Loucy (cell line): Measurements from ENCODE around the gene BMAL1.

Experiments used
- EZH2phosphoT487 ChIP-seq: fragments of 200-600 bp; IDR thresholded peaks from 2 replicates; pipeline ENCODE4 v1.6.1; 2018; ENCODE audit warnings: antibody characterized with exemption, mild to moderate bottlenecking, moderate library complexity, borderline replicate concordance
- TF ChIP-seq, protein P1 (sequence below): fragments of 200-600 bp; sonication (generic); conservative IDR thresholded peaks from 2 replicates; pipeline ENCODE4 v1.5.1; 2014; ENCODE audit warnings: mild to moderate bottlenecking, antibody characterized with exemption, low read length

DNA sequence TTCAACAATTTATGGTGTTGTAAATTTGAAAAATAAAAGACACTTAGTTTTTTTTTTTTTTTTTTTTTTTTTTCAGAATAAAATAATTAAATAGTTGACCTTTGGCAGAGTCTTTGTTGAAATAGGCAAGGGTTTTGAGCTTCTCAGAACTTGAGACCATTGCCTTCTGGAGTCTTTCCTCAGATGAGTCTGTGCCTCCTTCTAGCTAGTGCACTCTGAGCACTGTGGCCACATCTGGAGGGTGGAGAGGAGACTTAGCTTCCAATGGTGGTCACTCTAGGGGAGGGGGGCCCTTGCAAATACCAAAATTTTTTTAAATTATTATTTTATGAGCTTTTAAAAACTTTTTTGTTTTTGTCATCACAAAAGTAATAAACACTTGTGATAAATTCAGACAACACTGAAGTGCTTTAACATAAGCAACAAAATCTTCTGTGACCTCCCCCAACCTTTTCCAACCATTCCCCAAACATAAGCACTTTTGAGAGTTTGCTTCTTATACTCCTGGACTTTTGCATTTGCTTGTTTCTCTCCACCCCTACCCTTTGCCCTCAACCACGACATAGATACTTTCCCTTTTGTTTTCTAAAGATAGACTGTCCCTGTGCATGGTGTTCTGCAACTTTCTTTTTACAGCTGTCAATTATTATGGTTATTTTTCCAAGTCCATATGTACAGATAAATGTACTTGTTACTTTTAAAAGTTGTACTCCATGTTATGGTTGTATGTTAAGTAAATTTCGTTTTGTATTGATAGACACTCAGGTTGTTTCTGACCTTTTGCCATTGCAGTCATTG is 41.1 kb downstream of the BMAL1 start:
- TF ChIP-seq, protein P1, sequence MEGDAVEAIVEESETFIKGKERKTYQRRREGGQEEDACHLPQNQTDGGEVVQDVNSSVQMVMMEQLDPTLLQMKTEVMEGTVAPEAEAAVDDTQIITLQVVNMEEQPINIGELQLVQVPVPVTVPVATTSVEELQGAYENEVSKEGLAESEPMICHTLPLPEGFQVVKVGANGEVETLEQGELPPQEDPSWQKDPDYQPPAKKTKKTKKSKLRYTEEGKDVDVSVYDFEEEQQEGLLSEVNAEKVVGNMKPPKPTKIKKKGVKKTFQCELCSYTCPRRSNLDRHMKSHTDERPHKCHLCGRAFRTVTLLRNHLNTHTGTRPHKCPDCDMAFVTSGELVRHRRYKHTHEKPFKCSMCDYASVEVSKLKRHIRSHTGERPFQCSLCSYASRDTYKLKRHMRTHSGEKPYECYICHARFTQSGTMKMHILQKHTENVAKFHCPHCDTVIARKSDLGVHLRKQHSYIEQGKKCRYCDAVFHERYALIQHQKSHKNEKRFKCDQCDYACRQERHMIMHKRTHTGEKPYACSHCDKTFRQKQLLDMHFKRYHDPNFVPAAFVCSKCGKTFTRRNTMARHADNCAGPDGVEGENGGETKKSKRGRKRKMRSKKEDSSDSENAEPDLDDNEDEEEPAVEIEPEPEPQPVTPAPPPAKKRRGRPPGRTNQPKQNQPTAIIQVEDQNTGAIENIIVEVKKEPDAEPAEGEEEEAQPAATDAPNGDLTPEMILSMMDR = no peak
- no peak for TF ChIP-seq EZH2phosphoT487
